Loucy (cell line): ENCODE data around the gene NAPEPLD.

Source experiments
- CTCF ChIP-seq: fragments of 200-600 bp; sonication (generic); conservative IDR thresholded peaks from 2 replicates; pipeline ENCODE4 v1.5.1; 2014; ENCODE audit warnings: mild to moderate bottlenecking, antibody characterized with exemption, low read length
- EZH2phosphoT487 ChIP-seq: fragments of 200-600 bp; IDR thresholded peaks from 2 replicates; pipeline ENCODE4 v1.6.1; 2018; ENCODE audit warnings: antibody characterized with exemption, mild to moderate bottlenecking, moderate library complexity, borderline replicate concordance

DNA sequence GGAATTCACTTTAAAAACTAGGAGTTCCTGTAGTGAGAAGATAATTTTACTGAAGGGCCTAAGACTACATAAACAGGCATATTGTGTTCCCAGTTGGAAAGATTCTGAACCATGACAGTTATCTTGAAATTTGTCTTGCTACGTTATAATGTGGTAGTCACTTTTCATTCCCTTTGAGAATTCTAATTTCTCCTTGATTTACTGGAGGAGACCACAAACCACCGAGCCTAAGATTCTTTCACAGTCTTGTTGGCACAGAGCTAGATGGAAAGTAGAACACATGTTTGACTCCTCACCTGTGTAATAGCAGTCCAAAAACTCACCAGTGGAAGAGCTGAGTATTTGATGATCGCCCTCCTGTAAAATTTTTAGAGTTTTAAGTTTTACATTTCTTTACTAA, 69.1 kb downstream of the NAPEPLD start:
- TF ChIP-seq CTCF: no peak
- TF ChIP-seq EZH2phosphoT487: no peak
